Ovary (tissue), 9 donors: ENCODE data around the gene RPS6KL1. TPM values are rescaled to one million over a fixed set of nuclear protein-coding genes. Genes with fewer than 3 reads are reported as not detected.

ENCODE experiments used
- DNase-seq, 5 donors: peaks; one replicate each; pipeline ENCODE4 v3.0.0-alpha.2; 2019 to 2020
- H3K27ac ChIP-seq, 2 donors: fragments of 200-600 bp; one replicate each; pipeline versions ENCODE4 v1.5.1 to v1.8.0; 2019 to 2022
- H3K27me3 ChIP-seq: fragments of 200-600 bp; one replicate; pipeline ENCODE4 v1.8.0; 2022
- H3K36me3 ChIP-seq: fragments of 200-600 bp; sonication (generic); one replicate; pipeline ENCODE4 v1.5.1; 2019
- H3K4me1 ChIP-seq: one replicate; pipeline ENCODE4 v1.8.1; 2013; ENCODE audit warnings: mild to moderate bottlenecking, moderate library complexity; ENCODE audit not compliant: insufficient read depth
- H3K4me3 ChIP-seq: fragments of 200-600 bp; sonication (generic); one replicate; pipeline ENCODE4 v1.5.1; 2017
- H3K9me3 ChIP-seq, 2 donors: fragments of 200-600 bp in 1 of 2; sonication (generic) in 1 of 2; one replicate each; pipeline versions ENCODE4 v1.5.1 to v1.8.1; 2013 to 2019; ENCODE audit warnings: mild to moderate bottlenecking in 1 of 2, moderate library complexity in 1 of 2
- EP300 ChIP-seq: sonication (generic); formaldehyde crosslinking; IDR thresholded peaks from one replicate; pipeline ENCODE4 v1.6.1; 2017; ENCODE audit warnings: antibody characterized with exemption
- POLR2A ChIP-seq: fragments of 450-650 bp; IDR thresholded peaks from one replicate; pipeline ENCODE4 v1.6.1; 2017; ENCODE audit warnings: antibody characterized with exemption, mild to moderate bottlenecking, moderate library complexity
- WGBS, 3 donors: extraction: QIAGEN DNeasy Blood & Tissue Kit in 1 of 3; methylation state at CpG; one replicate each; pipeline versions ENCODE4 v1.1.5 to v1.1.7; 2013 to 2017; 5-methylcytosine and 5-hydroxymethylcytosine counted together
- intact Hi-C, 4 donors: fragments of 100-400 bp; cut with DNase I; formaldehyde crosslinking; loops; one replicate each; pipeline versions ENCODE4 v1.11.0 to v1.15.1; 2022 to 2023
- polyA plus RNA-seq, 2 donors: library from polyadenylated mRNA; stranded (reverse); fragments of 200-250 nt in 1 of 2; fragments of 350-450 nt in 1 of 2; fragmentation: Illumina TruSeq in 1 of 2; extraction: RNeasy Lipid Tissue Mini Kit (QIAGEN cat#74804) in 1 of 2; gene quantifications; one replicate each; pipeline ENCODE4 v1.2.3, GENCODE V29; 2013 to 2014
- total RNA-seq, 7 donors: library from RNA; depleted of rRNA in 2 of 7; stranded (reverse); fragments of >200 nt in 2 of 7; fragmentation: NEBNext Ultra II Directional in 3 of 7; extraction: Animal tissue kit (Norgen Biotek cat#: 25700) in 3 of 7; gene quantifications; one replicate each; pipeline versions ENCODE4 v1.1.0 to v1.2.4, GENCODE V29; 2016 to 2023
- TF ChIP-seq, protein P1 (sequence below), 3 donors: fragments of 450-650 bp in 2 of 3; fragments of 200-600 bp in 1 of 3; IDR thresholded peaks; one replicate each; pipeline versions ENCODE4 v1.5.1 to v1.8.0; 2016 to 2022; ENCODE audit warnings: antibody characterized with exemption in 3 of 3, mild to moderate bottlenecking in 1 of 3
- donor health status: DM: no; HTN: no; CAD: no; lungs with moderate emphysema.
- donor health status: DM: no; HTN: no; CAD: no.
- donor health status: Bipolar disorder and iron deficiency.
- donor health status: DM: yes; HTN: yes; CAD: no.
- donor health status: DM: no; HTN: no; CAD: no.
- donor health status: DM: yes; HTN: yes; CAD: no.

RPS6KL1 gene
- total and polyA plus RNA-seq, 9 donors = 0.24 to 3.0 (median 1.7) TPM

DNA sequence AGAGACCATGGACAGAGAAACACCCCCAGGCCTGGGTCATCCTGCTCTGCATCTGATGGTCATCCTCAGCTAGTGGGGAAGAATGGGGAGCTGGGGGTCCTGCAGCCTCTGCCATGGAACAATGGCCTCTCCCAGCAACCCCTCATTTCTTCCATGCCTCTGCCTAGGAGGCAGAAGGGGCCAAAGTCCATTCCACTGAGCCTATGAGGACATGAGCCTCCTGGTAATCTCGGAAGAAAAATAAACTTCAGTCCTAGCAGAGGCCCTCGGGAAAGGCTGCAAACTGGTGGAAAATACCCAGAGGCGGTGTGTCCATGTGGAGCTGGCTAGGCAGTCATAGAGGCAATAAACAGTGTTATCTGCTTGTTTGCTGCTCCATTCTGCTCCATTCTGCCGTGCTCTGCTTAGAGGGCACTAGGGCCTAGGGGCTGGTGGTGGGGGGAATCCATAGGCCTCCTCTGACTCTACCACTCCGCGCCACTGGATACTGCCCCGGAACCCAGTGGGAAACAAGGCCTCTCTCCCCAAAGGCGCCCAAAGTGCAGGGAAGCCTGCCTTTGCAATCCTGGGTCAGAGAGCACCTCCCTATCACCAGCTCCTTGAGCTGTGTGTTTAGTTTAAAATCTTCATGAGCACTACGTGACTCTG is 27.9 kb upstream of the RPS6KL1 start:
- no peaks in the 10 kb centered on the region for H3K9me3 ChIP-seq
- WGBS, 3 donors = 55 to 69% (median 56%) methylated on average over 9 of the region's 9 CpGs
- peaks cover 6% of the 10 kb centered on the region for H3K4me1 ChIP-seq
- intact Hi-C loops = loop anchor here in 1 of 4 donors (10.0 kb wide), 1 partner anchor 64 kb away; no protein-coding TSS in a partner anchor
- no peaks in the 10 kb centered on the region for H3K36me3 ChIP-seq
- no peak overlapping the region for H3K4me3 ChIP-seq
- no peak overlapping the region for H3K27ac ChIP-seq
- no peak for DNase-seq
- TF ChIP-seq EP300 = no peak
- TF ChIP-seq, protein P1, sequence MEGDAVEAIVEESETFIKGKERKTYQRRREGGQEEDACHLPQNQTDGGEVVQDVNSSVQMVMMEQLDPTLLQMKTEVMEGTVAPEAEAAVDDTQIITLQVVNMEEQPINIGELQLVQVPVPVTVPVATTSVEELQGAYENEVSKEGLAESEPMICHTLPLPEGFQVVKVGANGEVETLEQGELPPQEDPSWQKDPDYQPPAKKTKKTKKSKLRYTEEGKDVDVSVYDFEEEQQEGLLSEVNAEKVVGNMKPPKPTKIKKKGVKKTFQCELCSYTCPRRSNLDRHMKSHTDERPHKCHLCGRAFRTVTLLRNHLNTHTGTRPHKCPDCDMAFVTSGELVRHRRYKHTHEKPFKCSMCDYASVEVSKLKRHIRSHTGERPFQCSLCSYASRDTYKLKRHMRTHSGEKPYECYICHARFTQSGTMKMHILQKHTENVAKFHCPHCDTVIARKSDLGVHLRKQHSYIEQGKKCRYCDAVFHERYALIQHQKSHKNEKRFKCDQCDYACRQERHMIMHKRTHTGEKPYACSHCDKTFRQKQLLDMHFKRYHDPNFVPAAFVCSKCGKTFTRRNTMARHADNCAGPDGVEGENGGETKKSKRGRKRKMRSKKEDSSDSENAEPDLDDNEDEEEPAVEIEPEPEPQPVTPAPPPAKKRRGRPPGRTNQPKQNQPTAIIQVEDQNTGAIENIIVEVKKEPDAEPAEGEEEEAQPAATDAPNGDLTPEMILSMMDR (IDR thresholded peaks at IDR 0.05) = no peak
- no peak for TF ChIP-seq POLR2A
- no peaks in the 10 kb centered on the region for H3K27me3 ChIP-seq

DNA sequence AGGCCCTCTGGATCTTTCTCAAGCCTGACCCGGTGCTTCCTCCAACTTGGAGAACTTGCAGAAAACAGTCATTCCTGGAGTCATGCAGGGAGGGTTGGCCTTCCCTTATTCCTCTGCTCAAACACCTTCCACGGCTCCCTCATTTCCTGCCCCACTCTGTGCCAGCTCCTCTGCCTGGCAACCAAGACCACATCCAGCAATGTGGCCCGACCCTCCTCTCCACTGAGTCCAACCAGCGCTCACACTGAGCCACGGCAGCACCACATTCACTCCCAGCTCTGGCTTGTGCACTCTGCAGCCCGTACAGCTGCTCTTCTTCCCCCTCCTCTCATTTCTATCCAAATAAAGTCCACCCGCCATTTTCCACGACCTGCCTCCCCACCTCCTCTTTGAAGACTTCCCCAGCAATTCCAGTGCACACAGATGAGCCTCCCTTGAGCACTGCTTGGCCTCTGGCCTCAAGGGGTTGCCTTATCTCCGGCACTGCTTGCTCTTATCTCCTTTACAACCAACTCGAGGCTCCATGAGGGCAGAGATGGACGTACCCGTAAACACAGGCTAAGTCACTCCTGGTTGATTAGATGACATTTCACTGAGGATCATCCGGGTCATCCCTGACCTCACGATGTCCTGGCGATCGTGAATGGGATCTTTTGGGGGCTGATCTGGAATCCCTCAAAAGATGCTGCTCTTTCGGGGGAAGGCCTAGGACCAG is 27.0 kb upstream of the RPS6KL1 start:
- no peak for DNase-seq
- intact Hi-C loops = loop anchor here (5.0 to 10.0 kb wide), 5 partner anchors 65 to 355 kb away; no protein-coding TSS in a partner anchor
- no peaks in the 10 kb centered on the region for H3K36me3 ChIP-seq
- H3K27ac ChIP-seq = no peak overlapping the region
- H3K4me3 ChIP-seq = no peak overlapping the region
- H3K27me3 ChIP-seq = no peaks in the 10 kb centered on the region
- WGBS, 3 donors = 77 to 81% (median 79%) methylated on average over 17 of the region's 17 CpGs
- no peak for TF ChIP-seq EP300
- no peak for TF ChIP-seq POLR2A
- TF ChIP-seq, protein P1 (IDR thresholded peaks at IDR 0.05) = no peak
- peaks cover 4% of the 10 kb centered on the region for H3K4me1 ChIP-seq
- no peaks in the 10 kb centered on the region for H3K9me3 ChIP-seq

DNA sequence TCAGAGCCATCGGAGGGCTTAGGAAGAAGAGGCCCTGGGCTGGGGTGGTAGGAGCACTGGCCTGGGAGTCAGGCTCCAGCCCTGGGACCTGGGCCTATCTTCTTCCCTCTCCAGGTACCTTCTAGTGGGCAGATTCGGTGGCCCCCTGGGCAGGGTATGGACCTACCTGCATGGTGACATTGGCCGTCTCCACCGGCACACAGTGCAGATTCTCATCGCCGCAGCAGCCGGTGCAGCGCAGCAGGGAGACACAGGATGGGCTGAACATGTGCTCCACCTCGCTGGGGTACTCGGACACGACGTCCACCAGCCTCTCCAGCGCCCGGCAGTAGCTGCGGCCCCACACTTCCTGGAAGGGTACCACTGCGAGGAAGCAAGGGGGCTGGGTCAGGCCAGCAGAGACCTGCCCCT is 26.1 kb upstream of the RPS6KL1 start:
- Histone ChIP-seq H3K27ac (no peak overlapping the region), H3K9me3 (no peaks in the 10 kb centered on the region), H3K4me3 (no peak overlapping the region), H3K36me3 (no peaks in the 10 kb centered on the region), H3K4me1 (peaks cover 3% of the 10 kb centered on the region), H3K27me3 (no peaks in the 10 kb centered on the region)
- TF ChIP-seq POLR2A (no peak), EP300 (no peak)
- TF ChIP-seq, protein P1 (IDR thresholded peaks at IDR 0.05) = no peak
- 88 to 91% (median 90%) methylated on average over 14 to 16 of the region's 16 CpGs for WGBS, 3 donors
- intact Hi-C loops = loop anchor here (5.0 to 10.0 kb wide), 4 partner anchors 136 to 356 kb away; no protein-coding TSS in a partner anchor
- DNase-seq = no peak

DNA sequence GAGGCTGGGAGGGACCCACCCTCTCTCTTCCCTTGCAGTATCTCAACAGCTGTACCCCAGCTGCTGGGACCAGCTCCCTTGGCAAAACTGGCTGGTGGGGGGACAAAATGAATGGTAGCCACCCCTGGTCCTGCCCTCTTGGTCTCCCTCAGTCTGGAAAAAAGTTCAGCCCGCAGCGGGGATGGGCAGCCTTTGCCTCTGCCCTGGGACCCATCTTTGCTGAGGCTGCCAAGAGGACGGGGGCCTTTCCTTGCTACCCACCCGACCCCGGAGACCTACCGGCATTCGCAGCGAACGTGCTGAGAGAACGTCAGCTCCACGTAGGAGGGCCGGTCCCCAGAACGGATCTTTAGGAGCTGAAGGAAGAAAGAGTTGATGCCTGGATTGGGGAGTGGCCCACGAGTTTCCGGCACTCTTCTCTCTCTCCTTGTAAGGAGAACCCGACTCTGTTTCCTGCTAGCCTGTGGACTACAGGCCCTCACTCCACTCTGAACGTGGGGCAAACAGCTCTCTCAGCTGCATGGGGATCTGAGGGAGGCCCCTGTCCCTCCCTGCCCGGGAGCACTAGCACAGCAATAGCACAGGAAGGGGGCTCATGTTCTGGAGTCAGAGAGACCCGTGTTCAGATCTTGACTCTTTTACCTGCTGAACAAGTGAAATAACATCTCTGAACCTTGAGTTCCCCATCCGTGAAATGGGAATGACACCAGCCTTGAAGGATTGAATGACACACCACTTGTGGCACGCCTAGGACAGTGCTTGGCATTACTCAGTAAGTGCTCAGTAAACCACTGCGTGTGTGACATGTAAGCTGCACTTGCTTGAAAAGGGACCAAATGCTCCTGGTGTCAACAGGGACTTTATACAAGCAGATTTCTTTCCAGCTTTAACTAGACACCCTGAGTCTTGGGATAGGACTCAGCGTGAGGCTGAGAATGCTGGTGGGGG is 25.4 kb upstream of the RPS6KL1 start:
- H3K4me1 ChIP-seq = peaks cover 3% of the 10 kb centered on the region
- no peaks in the 10 kb centered on the region for H3K9me3 ChIP-seq
- no peak overlapping the region for H3K27ac ChIP-seq
- intact Hi-C loops = loop anchor here (5.0 to 10.0 kb wide), 4 partner anchors 136 to 356 kb away; no protein-coding TSS in a partner anchor
- no peaks in the 10 kb centered on the region for H3K27me3 ChIP-seq
- 56 to 73% (median 72%) methylated on average over 23 of the region's 23 CpGs for WGBS, 3 donors
- no peak for TF ChIP-seq EP300
- TF ChIP-seq, protein P1 (IDR thresholded peaks at IDR 0.05) = no peak
- TF ChIP-seq POLR2A = no peak
- H3K36me3 ChIP-seq = no peaks in the 10 kb centered on the region
- no peak overlapping the region for H3K4me3 ChIP-seq
- no peak for DNase-seq
